OCI-LY1 (cell line): ENCODE measurements around the gene KDM4B.

ENCODE experiments used
- H2AFZ ChIP-seq: fragments of 200-600 bp; sonication (generic), shearing (Covaris generic); 2 replicates; pipeline ENCODE4 v1.6.0; 2014; ENCODE audit warnings: antibody characterized with exemption, mild to moderate bottlenecking, low read length
- H3F3A ChIP-seq: fragments of 200-600 bp; sonication (generic), shearing (Covaris generic); 2 replicates; pipeline ENCODE4 v1.6.0; 2014; ENCODE audit warnings: mild to moderate bottlenecking, antibody characterized with exemption, low read length, moderate library complexity; ENCODE audit not compliant: insufficient read depth
- H3K27ac ChIP-seq: fragments of 200-600 bp; sonication (generic); 2 replicates; pipeline ENCODE4 v1.5.1; 2014; ENCODE audit warnings: low read length, mixed run types, mild to moderate bottlenecking, low read depth; ENCODE audit not compliant: poor library complexity, severe bottlenecking
- H3K27me3 ChIP-seq: fragments of 200-600 bp; sonication (generic); 2 replicates; pipeline ENCODE4 v1.6.0; 2014; ENCODE audit warnings: antibody characterized with exemption, mild to moderate bottlenecking, low read length, moderate library complexity; ENCODE audit not compliant: insufficient read depth
- H3K36me3 ChIP-seq: fragments of 200-600 bp; sonication (generic); 2 replicates; pipeline ENCODE4 v1.6.1; 2014; ENCODE audit warnings: mild to moderate bottlenecking, antibody characterized with exemption, low read length, moderate library complexity, mixed read lengths; ENCODE audit not compliant: insufficient read depth
- H3K4me1 ChIP-seq: fragments of 200-600 bp; sonication (generic); 2 replicates; pipeline ENCODE4 v1.5.1; 2014; ENCODE audit warnings: mild to moderate bottlenecking, low read length, moderate library complexity; ENCODE audit not compliant: insufficient read depth, severe bottlenecking
- H3K4me2 ChIP-seq: fragments of 200-600 bp; sonication (generic), shearing (Covaris generic); 2 replicates; pipeline ENCODE4 v1.6.1; 2014; ENCODE audit warnings: low read length
- H3K4me3 ChIP-seq: fragments of 200-600 bp; sonication (generic); 2 replicates; pipeline ENCODE4 v1.5.1; 2014; ENCODE audit warnings: low read length, low read depth, mild to moderate bottlenecking, mixed read lengths; ENCODE audit not compliant: poor library complexity, severe bottlenecking
- H3K79me2 ChIP-seq: fragments of 200-600 bp; shearing (Covaris generic); 2 replicates; pipeline ENCODE4 v1.6.1; 2016; ENCODE audit warnings: mixed run types, low read length, mixed read lengths; ENCODE audit not compliant: insufficient read depth
- H3K9ac ChIP-seq: fragments of 200-600 bp; sonication (generic), shearing (Covaris generic); 2 replicates; pipeline ENCODE4 v1.6.1; 2014; ENCODE audit warnings: mild to moderate bottlenecking, low read length, mixed read lengths
- H3K9me2 ChIP-seq: fragments of 200-600 bp; sonication (generic), shearing (Covaris generic); 2 replicates; pipeline ENCODE4 v1.6.1; 2014; ENCODE audit warnings: low read depth, mild to moderate bottlenecking, low read length, mixed read lengths
- H3K9me3 ChIP-seq: fragments of 200-600 bp; shearing (Covaris generic); 2 replicates; pipeline ENCODE4 v1.6.1; 2014; ENCODE audit warnings: low read length, mixed read lengths
- H4K20me1 ChIP-seq: fragments of 200-600 bp; sonication (generic), shearing (Covaris generic); 2 replicates; pipeline ENCODE4 v1.6.0; 2016; ENCODE audit warnings: mild to moderate bottlenecking, low read length; ENCODE audit not compliant: insufficient read depth
- CTCF ChIP-seq: fragments of 200-600 bp; sonication (generic), shearing (Covaris generic); IDR thresholded peaks from 2 replicates; pipeline ENCODE4 v1.5.1; 2017; ENCODE audit warnings: mild to moderate bottlenecking, antibody characterized with exemption, low read length, moderate library complexity, mixed read lengths
- EZH2 ChIP-seq: fragments of 200-600 bp; sonication (generic), shearing (Covaris generic); IDR thresholded peaks from 2 replicates; pipeline ENCODE4 v1.8.0; 2017; ENCODE audit warnings: borderline replicate concordance, mixed run types, mild to moderate bottlenecking, antibody characterized with exemption, low read length, moderate library complexity, mixed read lengths

The KDM4B gene

GRCh38 chr19:5181329-5181728, 212.4 kb downstream of the KDM4B start:
- Histone ChIP-seq H3F3A (no peaks in the 10 kb centered on the region), H3K27me3 (peaks cover 4% of the 10 kb centered on the region; the same call in 1 of the 2 replicates), H3K4me3 (no peak overlapping the region), H3K9ac (no peak overlapping the region), H3K4me1 (no peaks in the 10 kb centered on the region), H3K9me2 (no peaks in the 10 kb centered on the region), H3K27ac (no peak overlapping the region), H2AFZ (no peak overlapping the region), H3K4me2 (no peak overlapping the region), H3K79me2 (no peaks in the 10 kb centered on the region), H4K20me1 (no peaks in the 10 kb centered on the region), H3K9me3 (no peaks in the 10 kb centered on the region), H3K36me3 (no peaks in the 10 kb centered on the region)
- no peak for TF ChIP-seq CTCF
- TF ChIP-seq EZH2: no peak

DNA sequence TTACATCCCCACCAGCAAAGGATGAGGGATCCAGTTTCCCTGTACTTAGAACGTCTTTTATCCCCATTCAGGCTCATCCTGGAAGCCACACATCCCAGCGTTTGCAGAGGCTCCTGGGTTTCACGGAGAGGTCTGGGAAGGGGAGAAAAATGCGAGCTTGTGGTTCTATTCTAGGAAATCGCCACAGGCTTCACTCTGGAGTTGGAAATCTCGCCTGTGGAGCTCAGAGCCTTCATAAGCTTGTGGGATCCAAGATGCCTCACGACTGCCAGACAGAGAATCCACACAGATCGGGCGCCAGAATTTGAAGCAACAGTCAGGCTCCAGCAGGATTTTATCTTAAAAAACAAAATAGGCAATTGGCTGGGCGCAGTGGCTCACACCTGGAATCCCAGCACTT, 213.8 kb downstream of the KDM4B start:
- Histone ChIP-seq H4K20me1 (no peaks in the 10 kb centered on the region), H3K27me3 (peaks cover 4% of the 10 kb centered on the region; the same call in 1 of the 2 replicates), H3K4me2 (no peak overlapping the region), H2AFZ (no peak overlapping the region), H3K79me2 (no peaks in the 10 kb centered on the region), H3K4me1 (no peaks in the 10 kb centered on the region), H3F3A (no peaks in the 10 kb centered on the region), H3K4me3 (no peak overlapping the region), H3K9ac (no peak overlapping the region), H3K9me3 (no peaks in the 10 kb centered on the region), H3K9me2 (no peaks in the 10 kb centered on the region), H3K36me3 (no peaks in the 10 kb centered on the region), H3K27ac (no peak overlapping the region)
- TF ChIP-seq CTCF (no peak), EZH2 (no peak)

DNA sequence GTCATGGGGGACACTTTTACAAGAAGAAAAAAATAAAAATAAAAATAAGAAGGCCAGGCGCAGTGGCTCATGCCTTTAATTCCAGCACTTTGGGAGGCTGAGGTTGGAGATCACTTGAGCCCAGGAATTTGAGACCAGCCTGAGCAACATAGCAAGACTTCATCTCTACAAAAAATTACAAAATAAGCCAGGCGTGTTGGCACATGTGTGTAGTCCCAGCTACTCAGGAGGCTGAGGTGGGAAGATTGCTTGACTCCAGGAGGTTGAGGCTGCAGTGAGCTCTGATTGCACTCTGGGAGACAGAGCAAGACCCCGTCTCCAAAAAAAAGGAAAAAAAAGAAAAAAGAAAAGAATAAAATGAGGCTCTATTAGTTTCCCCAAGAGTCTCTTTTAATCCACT, 214.7 kb downstream of the KDM4B start:
- Histone ChIP-seq H3K9ac (no peak overlapping the region), H3F3A (no peaks in the 10 kb centered on the region), H2AFZ (no peak overlapping the region), H3K36me3 (no peaks in the 10 kb centered on the region), H3K79me2 (no peaks in the 10 kb centered on the region), H3K9me3 (no peaks in the 10 kb centered on the region), H3K4me1 (no peaks in the 10 kb centered on the region), H3K27me3 (peaks cover 4% of the 10 kb centered on the region; the same call in 1 of the 2 replicates), H3K9me2 (no peaks in the 10 kb centered on the region), H4K20me1 (no peaks in the 10 kb centered on the region), H3K4me2 (no peak overlapping the region), H3K4me3 (no peak overlapping the region), H3K27ac (no peak overlapping the region)
- TF ChIP-seq CTCF: no peak
- no peak for TF ChIP-seq EZH2
